Fibroblast of lung (primary cell): ENCODE measurements around the gene NRG4. TPM values are rescaled to one million over a fixed set of nuclear protein-coding genes. Genes with fewer than 3 reads are reported as not detected.

Experiments
- DNase-seq, 2 donors: peaks; one replicate each; pipeline versions ENCODE4 v3.0.0 to v3.0.0-alpha.2; 2010; ENCODE audit warnings: low read depth in 2 of 2
- H2AFZ ChIP-seq: 2 replicates; pipeline ENCODE4 v1.5.1; 2012; ENCODE audit warnings: low read length, control low read depth, inconsistent platforms
- H3K27ac ChIP-seq: 2 replicates; pipeline ENCODE4 v1.5.1; 2011; ENCODE audit warnings: low read length, control low read depth; ENCODE audit not compliant: insufficient read depth
- H3K27me3 ChIP-seq: 2 replicates; pipeline ENCODE4 v1.5.1; 2011; ENCODE audit warnings: mild to moderate bottlenecking, low read length; ENCODE audit not compliant: control insufficient read depth, insufficient read depth
- H3K36me3 ChIP-seq: 2 replicates; pipeline ENCODE4 v1.5.1; 2011; ENCODE audit warnings: low read length; ENCODE audit not compliant: control insufficient read depth, insufficient read depth
- H3K4me1 ChIP-seq: 2 replicates; pipeline ENCODE4 v1.5.1; 2011; ENCODE audit warnings: low read length; ENCODE audit not compliant: control insufficient read depth, insufficient read depth; ENCODE audit errors: extremely low read depth
- H3K4me2 ChIP-seq: 2 replicates; pipeline ENCODE4 v1.5.1; 2011; ENCODE audit warnings: low read length, control low read depth; ENCODE audit not compliant: insufficient read depth; ENCODE audit errors: extremely low read depth
- H3K4me3 ChIP-seq, 4 experiments: fragments of 200-600 bp in 1 of 4; sonication (generic) in 1 of 4; replicated peaks in 1 of 4; 2 replicates each; pipeline ENCODE4 v1.5.1; 2011 to 2016; ENCODE audit warnings: low read length in 4 of 4, low read depth in 3 of 4, mild to moderate bottlenecking in 3 of 4, control low read depth in 2 of 4, inconsistent platforms in 1 of 4, mixed read lengths in 1 of 4; ENCODE audit not compliant: insufficient read depth in 1 of 4; ENCODE audit errors: control extremely low read depth in 1 of 4
- H3K79me2 ChIP-seq: 2 replicates; pipeline ENCODE4 v1.5.1; 2012; ENCODE audit warnings: mild to moderate bottlenecking, low read length, inconsistent platforms; ENCODE audit not compliant: control insufficient read depth, insufficient read depth
- H3K9ac ChIP-seq: 2 replicates; pipeline ENCODE4 v1.5.1; 2011; ENCODE audit warnings: mild to moderate bottlenecking, low read length, control low read depth; ENCODE audit not compliant: insufficient read depth
- H3K9me3 ChIP-seq: 2 replicates; pipeline ENCODE4 v1.5.1; 2012; ENCODE audit warnings: low read depth, low read length; ENCODE audit not compliant: control insufficient read depth, insufficient read depth
- H4K20me1 ChIP-seq: 2 replicates; pipeline ENCODE4 v1.5.1; 2011; ENCODE audit warnings: low read length; ENCODE audit not compliant: control insufficient read depth, insufficient read depth; ENCODE audit errors: extremely low read depth
- EZH2 ChIP-seq: IDR thresholded peaks from 2 replicates; pipeline ENCODE4 v1.5.1; 2012; ENCODE audit warnings: low read length, control low read depth, mild to moderate bottlenecking; ENCODE audit errors: missing control alignments
- polyA plus RNA-seq, 2 donors: library from polyadenylated mRNA; depleted of rRNA in 1 of 2; stranded (reverse) in 1 of 2; unstranded in 1 of 2; fragments of >200 nt; gene quantifications; 2 replicates each; pipeline ENCODE4 v1.2.1, GENCODE V29; 2011 to 2012; ENCODE audit warnings: missing spikeins in 1 of 2
- total RNA-seq: library from RNA; depleted of rRNA; stranded (reverse); fragments of >200 nt; gene quantifications from 2 replicates; pipeline ENCODE4 v1.2.1, GENCODE V29; 2014
- TF ChIP-seq, protein P1 (sequence below), 2 donors: IDR thresholded peaks in 1 of 2; conservative IDR thresholded peaks in 1 of 2; 1 replicate in 1 of 2; 2 replicates in 1 of 2; pipeline ENCODE4 v1.5.1; 2011 to 2012; ENCODE audit warnings: low read length in 2 of 2, control low read depth in 1 of 2, inconsistent platforms in 1 of 2, low read depth in 1 of 2, mild to moderate bottlenecking in 1 of 2

NRG4 gene
- total and polyA plus RNA-seq, 2 donors (not counting 1 experiment from before 2014, with no cell fraction given), result 0.01 TPM; not detected in 1

DNA sequence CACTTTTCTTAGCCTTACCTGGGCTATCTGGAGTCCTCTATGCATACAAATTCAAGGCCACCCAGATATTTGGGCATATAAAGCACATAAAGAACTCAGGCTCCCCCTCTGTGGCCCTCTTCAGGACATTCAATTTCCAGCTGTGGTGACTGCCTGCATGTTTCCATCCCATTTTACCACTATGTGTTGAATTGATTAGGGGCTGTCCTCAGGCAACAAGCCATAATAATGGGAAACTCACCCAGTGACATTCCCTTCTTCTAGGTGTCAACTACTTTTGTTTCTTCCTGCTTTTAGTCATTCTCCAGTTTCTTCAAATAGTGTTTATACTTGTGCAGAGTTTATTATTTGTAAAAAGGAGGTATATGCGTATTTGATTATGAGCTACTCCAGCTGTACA is 18.0 kb downstream of the NRG4 start:
- no peaks in the 10 kb centered on the region for H3K27me3 ChIP-seq
- no peak overlapping the region for H3K9ac ChIP-seq
- no peaks in the 10 kb centered on the region for H3K79me2 ChIP-seq
- no peak for DNase-seq
- no peak overlapping the region for H2AFZ ChIP-seq
- H4K20me1 ChIP-seq, result no peaks in the 10 kb centered on the region
- no peak overlapping the region for H3K4me2 ChIP-seq
- no peak overlapping the region for H3K4me3 ChIP-seq
- no peaks in the 10 kb centered on the region for H3K9me3 ChIP-seq
- H3K27ac ChIP-seq, result no peak overlapping the region
- TF ChIP-seq EZH2, result no peak
- TF ChIP-seq, protein P1, sequence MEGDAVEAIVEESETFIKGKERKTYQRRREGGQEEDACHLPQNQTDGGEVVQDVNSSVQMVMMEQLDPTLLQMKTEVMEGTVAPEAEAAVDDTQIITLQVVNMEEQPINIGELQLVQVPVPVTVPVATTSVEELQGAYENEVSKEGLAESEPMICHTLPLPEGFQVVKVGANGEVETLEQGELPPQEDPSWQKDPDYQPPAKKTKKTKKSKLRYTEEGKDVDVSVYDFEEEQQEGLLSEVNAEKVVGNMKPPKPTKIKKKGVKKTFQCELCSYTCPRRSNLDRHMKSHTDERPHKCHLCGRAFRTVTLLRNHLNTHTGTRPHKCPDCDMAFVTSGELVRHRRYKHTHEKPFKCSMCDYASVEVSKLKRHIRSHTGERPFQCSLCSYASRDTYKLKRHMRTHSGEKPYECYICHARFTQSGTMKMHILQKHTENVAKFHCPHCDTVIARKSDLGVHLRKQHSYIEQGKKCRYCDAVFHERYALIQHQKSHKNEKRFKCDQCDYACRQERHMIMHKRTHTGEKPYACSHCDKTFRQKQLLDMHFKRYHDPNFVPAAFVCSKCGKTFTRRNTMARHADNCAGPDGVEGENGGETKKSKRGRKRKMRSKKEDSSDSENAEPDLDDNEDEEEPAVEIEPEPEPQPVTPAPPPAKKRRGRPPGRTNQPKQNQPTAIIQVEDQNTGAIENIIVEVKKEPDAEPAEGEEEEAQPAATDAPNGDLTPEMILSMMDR (conservative IDR thresholded peaks at IDR 0.05 in 1 of 2, IDR thresholded peaks at IDR 0.05 in 1 of 2; ENCODE audit: low read depth in 1 of 2, low read length in 2 of 2), result no peak
- no peaks in the 10 kb centered on the region for H3K36me3 ChIP-seq
- H3K4me1 ChIP-seq, result no peaks in the 10 kb centered on the region

DNA sequence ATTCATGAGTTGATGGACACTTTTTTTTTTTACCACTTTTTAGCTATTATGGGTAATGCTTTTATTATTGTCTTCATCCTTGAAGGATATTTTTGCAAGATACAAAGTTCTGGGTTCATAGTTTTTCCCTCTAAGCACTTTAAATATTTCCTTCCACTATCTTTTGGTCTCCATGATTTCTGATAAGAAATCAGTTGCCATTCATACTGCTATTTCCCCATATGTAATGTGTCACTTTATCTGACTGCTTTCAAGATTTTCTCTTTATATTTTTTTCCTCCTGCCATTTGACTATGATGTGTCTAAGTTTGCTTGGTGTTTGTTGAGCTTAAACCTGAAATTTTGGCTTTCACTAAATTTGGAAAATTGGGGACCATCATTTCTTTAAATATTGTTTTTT is 19.3 kb downstream of the NRG4 start:
- DNase-seq, result no peak
- Histone ChIP-seq H3K4me1 (no peaks in the 10 kb centered on the region), H2AFZ (no peak overlapping the region), H3K36me3 (no peaks in the 10 kb centered on the region), H3K27me3 (no peaks in the 10 kb centered on the region), H3K9me3 (no peaks in the 10 kb centered on the region), H3K4me2 (no peak overlapping the region), H3K27ac (no peak overlapping the region), H3K4me3 (no peak overlapping the region), H4K20me1 (no peaks in the 10 kb centered on the region), H3K9ac (no peak overlapping the region), H3K79me2 (no peaks in the 10 kb centered on the region)
- TF ChIP-seq, protein P1 (conservative IDR thresholded peaks at IDR 0.05 in 1 of 2, IDR thresholded peaks at IDR 0.05 in 1 of 2; ENCODE audit: low read depth in 1 of 2, low read length in 2 of 2), result no peak
- no peak for TF ChIP-seq EZH2

GRCh38 chr15:75989875-75990274 is 22.3 kb downstream of the NRG4 start:
- Histone ChIP-seq H3K9me3 (no peaks in the 10 kb centered on the region), H3K4me3 (no peak overlapping the region), H3K9ac (no peak overlapping the region), H3K4me1 (no peaks in the 10 kb centered on the region), H3K27ac (no peak overlapping the region), H2AFZ (no peak overlapping the region), H3K4me2 (no peak overlapping the region), H4K20me1 (no peaks in the 10 kb centered on the region), H3K36me3 (no peaks in the 10 kb centered on the region), H3K79me2 (no peaks in the 10 kb centered on the region), H3K27me3 (no peaks in the 10 kb centered on the region)
- DNase-seq, result no peak
- no peak for TF ChIP-seq EZH2
- TF ChIP-seq, protein P1 (conservative IDR thresholded peaks at IDR 0.05 in 1 of 2, IDR thresholded peaks at IDR 0.05 in 1 of 2; ENCODE audit: low read depth in 1 of 2, low read length in 2 of 2), result no peak
